ENCODE results near the gene ST14.

DNA sequence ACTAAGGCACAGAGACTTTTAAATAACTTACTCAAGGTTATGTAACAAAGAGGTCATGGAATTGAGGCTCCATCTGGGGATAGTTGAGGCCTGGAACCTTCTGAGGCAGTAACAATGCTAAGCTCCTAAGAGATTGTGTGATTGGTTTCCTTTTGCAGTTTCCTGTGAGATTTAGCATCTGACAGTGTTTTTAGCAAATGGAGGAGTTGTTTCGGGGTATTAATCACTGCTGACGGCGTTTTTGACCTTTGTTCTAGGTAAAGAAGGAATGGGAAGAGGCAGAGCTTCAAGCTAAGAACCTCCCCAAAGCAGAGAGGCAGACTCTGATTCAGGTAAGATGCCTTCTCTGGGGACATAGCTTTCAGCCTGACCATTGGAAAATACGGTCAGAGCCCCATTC is 32.1 kb upstream of the ST14 start:
- no peak for TF ChIP-seq CTCF (optimal IDR thresholded peaks at IDR 0.05 in 1 of 3, IDR thresholded peaks at IDR 0.05 in 1 of 3, conservative IDR thresholded peaks at IDR 0.05 in 1 of 3; ENCODE audit: extremely low read depth in 1 of 3, insufficient read depth in 2 of 3, low read length in 3 of 3)
- no peak for TF ChIP-seq EZH2 (IDR thresholded peaks at IDR 0.05; ENCODE audit: low read length)

Measured in keratinocyte (primary cell).